Endothelial cell of umbilical vein (primary cell): ENCODE results near the gene KIAA1217.

Source experiments
- EZH2 ChIP-seq: IDR thresholded peaks from 2 replicates; pipeline ENCODE4 v1.6.1; 2012; ENCODE audit warnings: borderline replicate concordance, low read depth, mild to moderate bottlenecking, moderate library complexity, low read length, inconsistent platforms; ENCODE audit not compliant: severe bottlenecking
- POLR2AphosphoS5 ChIP-seq: IDR thresholded peaks from 2 replicates; pipeline ENCODE4 v1.6.1; 2012; ENCODE audit warnings: low read depth, mild to moderate bottlenecking, control low read depth, low read length, moderate library complexity; ENCODE audit not compliant: insufficient read depth

GRCh38 chr10:24288581-24288980, 79.6 kb downstream of the KIAA1217 start:
- TF ChIP-seq POLR2AphosphoS5 (no peak), EZH2 (no peak)
